Tracheal epithelial cell (primary cell): Measurements from ENCODE around the gene ZNF511. TPM values are rescaled to one million over a fixed set of nuclear protein-coding genes. Genes with fewer than 3 reads are reported as not detected.

Experiments used
- total RNA-seq: library from RNA; depleted of rRNA; stranded (reverse); fragments of >200 nt; gene quantifications from 2 replicates; pipeline ENCODE4 v1.2.1, GENCODE V29; 2014

The ZNF511 gene
- total RNA-seq: 19.5 and 24.1 TPM in 2 replicates

GRCh38 chr10:133308421-133309099, at the start of gene ZNF511, which contains the start of gene TUBGCP2:
Gene ZNF511 (plus strand): TSS chr10:133308914. CDS start chr10:133308944, 30 bp downstream.
Gene TUBGCP2 (minus strand): TSS chr10:133308872. CDS start chr10:133302941, 5,931 bp downstream.

GRCh38 chr10:133276435-133277201, 32.1 kb upstream of the ZNF511 start, which contains the start of gene ADAM8:
Gene ADAM8 (minus strand): TSS chr10:133276868. CDS start chr10:133276817, 51 bp downstream.

GRCh38 chr10:133336577-133337369, 28.1 kb downstream of the ZNF511 start, which contains the start of gene CALY:
Gene CALY (minus strand): TSS chr10:133336896. CDS start chr10:133328989, 7,907 bp downstream.

GRCh38 chr10:133357285-133358161, 48.8 kb downstream of the ZNF511 start, which contains the start of gene FUOM:
Gene FUOM (minus strand): TSS chr10:133358019. CDS start chr10:133358007, 12 bp downstream.

Other genes with a start within 250 kb of the ZNF511 start
- not detected in 2 replicates for gene ADGRA1, start 221.0 kb upstream of the ZNF511 start, total RNA-seq
- under 0.01 and 0.21 TPM in 2 replicates for gene KNDC1, start 148.7 kb upstream of the ZNF511 start, total RNA-seq
- not detected in 2 replicates for gene UTF1, start 78.7 kb upstream of the ZNF511 start, total RNA-seq
- not detected in 2 replicates for gene VENTX, start 71.1 kb upstream of the ZNF511 start, total RNA-seq
- 17.5 and 147 TPM in 2 replicates for gene ADAM8, start 32.0 kb upstream of the ZNF511 start, total RNA-seq
- gene TUBGCP2, start within 50 bp of the ZNF511 start, total RNA-seq: 50.1 and 55.9 TPM in 2 replicates
- not detected in 2 replicates for gene CALY, start 28.0 kb downstream of the ZNF511 start, total RNA-seq
- not detected in 2 replicates for gene PRAP1, start 38.5 kb downstream of the ZNF511 start, total RNA-seq
- gene FUOM, start 49.1 kb downstream of the ZNF511 start, total RNA-seq: 9.4 and 28.2 TPM in 2 replicates
- 64.6 and 75.9 TPM in 2 replicates for gene ECHS1, start 64.4 kb downstream of the ZNF511 start, total RNA-seq
- gene PAOX, start 70.3 kb downstream of the ZNF511 start, total RNA-seq: 4.0 and 21.0 TPM in 2 replicates
- 17.9 and 25.8 TPM in 2 replicates for gene MTG1, start 85.2 kb downstream of the ZNF511 start, total RNA-seq
- gene SPRN, start 115.7 kb downstream of the ZNF511 start, total RNA-seq: under 0.01 TPM in 1 of 2 replicates, not detected in the other
- 0.43 and 1.4 TPM in 2 replicates for gene SCART1, start 145.0 kb downstream of the ZNF511 start, total RNA-seq
- gene CYP2E1, start 218.4 kb downstream of the ZNF511 start, total RNA-seq: 2.1 and 2.7 TPM in 2 replicates